Brain microvascular endothelial cell (primary cell): Measurements from ENCODE around the gene ZNF280A.
"Not testable (repeated sequence)": the region's sequence is repeated elsewhere in the genome, so short reads cannot be mapped to it uniquely, and the experiment has no call there.

Experiments used
- DNase-seq: peaks from one replicate; pipeline ENCODE4 v3.0.0-alpha.2; 2020
- H3K27ac ChIP-seq: fragments of 250-450 bp; sonication (Bioruptor Pico); 2 replicates; pipeline ENCODE4 v1.5.1; 2020; ENCODE audit warnings: mild to moderate bottlenecking, moderate library complexity
- H3K27me3 ChIP-seq: fragments of 250-450 bp; sonication (Bioruptor Pico); replicated peaks from 2 replicates; pipeline ENCODE4 v1.5.1; 2020; ENCODE audit warnings: mild to moderate bottlenecking
- H3K36me3 ChIP-seq: fragments of 250-450 bp; sonication (Bioruptor Pico); replicated peaks from 2 replicates; pipeline ENCODE4 v1.5.1; 2020; ENCODE audit warnings: mild to moderate bottlenecking
- H3K4me3 ChIP-seq: 2 replicates; pipeline ENCODE4 v1.5.1; 2011; ENCODE audit warnings: low read depth, mild to moderate bottlenecking, control low read depth, low read length, moderate library complexity
- in situ Hi-C: cut with HindIII; loops from 2 replicates; pipeline ENCODE4 v1.10.0; 2017; ENCODE audit warnings: low sequenced_read_pairs, low pct_ligation_motif_present
- TF ChIP-seq, protein P1 (sequence below): IDR thresholded peaks from 2 replicates; pipeline ENCODE4 v1.5.1; 2011; ENCODE audit warnings: low read depth, mild to moderate bottlenecking, moderate library complexity, low read length, control low read depth, inconsistent platforms; ENCODE audit errors: missing control alignments

Gene ZNF280A

GRCh38 chr22:22506736-22507135 is 13.3 kb downstream of the ZNF280A start:
- Histone ChIP-seq H3K27ac (no peak overlapping the region), H3K27me3 (peaks cover under 1% of the 10 kb centered on the region), H3K36me3 (peaks cover 3% of the 10 kb centered on the region), H3K4me3 (no peak overlapping the region)
- TF ChIP-seq, protein P1, sequence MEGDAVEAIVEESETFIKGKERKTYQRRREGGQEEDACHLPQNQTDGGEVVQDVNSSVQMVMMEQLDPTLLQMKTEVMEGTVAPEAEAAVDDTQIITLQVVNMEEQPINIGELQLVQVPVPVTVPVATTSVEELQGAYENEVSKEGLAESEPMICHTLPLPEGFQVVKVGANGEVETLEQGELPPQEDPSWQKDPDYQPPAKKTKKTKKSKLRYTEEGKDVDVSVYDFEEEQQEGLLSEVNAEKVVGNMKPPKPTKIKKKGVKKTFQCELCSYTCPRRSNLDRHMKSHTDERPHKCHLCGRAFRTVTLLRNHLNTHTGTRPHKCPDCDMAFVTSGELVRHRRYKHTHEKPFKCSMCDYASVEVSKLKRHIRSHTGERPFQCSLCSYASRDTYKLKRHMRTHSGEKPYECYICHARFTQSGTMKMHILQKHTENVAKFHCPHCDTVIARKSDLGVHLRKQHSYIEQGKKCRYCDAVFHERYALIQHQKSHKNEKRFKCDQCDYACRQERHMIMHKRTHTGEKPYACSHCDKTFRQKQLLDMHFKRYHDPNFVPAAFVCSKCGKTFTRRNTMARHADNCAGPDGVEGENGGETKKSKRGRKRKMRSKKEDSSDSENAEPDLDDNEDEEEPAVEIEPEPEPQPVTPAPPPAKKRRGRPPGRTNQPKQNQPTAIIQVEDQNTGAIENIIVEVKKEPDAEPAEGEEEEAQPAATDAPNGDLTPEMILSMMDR = no peak
- in situ Hi-C loops = no loop called here
- no peak for DNase-seq

DNA sequence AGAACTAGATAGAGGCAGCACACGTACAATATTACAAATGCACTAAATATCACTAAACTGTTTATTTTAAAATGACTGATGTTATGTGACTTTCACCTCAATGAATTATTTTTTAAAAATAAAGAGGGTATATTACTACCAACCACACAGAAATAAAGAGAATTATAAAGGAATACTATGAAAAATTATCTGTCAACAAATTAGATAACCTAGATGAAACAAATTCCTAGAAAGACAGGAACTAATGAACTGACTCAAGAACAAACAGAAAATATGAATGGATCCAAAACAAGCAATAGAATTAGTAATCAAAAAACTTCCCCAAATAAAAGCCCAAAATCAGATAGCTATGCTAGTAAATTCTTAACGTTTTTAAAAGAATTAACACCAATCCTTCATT is 21.8 kb downstream of the ZNF280A start:
- DNase-seq = no peak
- H3K27me3 ChIP-seq = no peaks in the 10 kb centered on the region
- in situ Hi-C loops = no loop called here

DNA sequence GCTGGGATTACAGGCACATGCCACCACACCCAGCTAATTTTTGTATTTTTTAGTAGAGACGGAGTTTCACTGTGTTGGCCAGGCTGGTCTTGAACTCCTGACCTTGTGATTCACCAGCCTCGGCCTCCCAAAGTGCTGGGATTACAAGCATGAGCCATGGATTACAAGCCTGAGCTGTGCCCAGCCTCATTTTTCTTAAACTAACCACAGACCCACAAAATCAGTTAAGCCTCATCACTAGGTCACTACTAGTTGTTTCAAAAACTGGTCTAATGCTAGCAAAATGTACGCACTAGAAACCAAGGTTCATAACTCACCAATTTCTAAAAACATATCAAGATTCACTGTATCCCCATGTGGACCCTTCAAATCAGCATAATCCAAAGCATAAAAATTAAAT is 28.5 kb downstream of the ZNF280A start:
- in situ Hi-C loops, H3K27me3 ChIP-seq, H3K4me3 ChIP-seq, H3K27ac ChIP-seq, H3K36me3 ChIP-seq: not testable (repeated sequence)
- peak; percentile 17 for DNase-seq

More for the DNA sequence above, 21.8 kb downstream of the ZNF280A start:
- Histone ChIP-seq H3K36me3 (peaks cover 8% of the 10 kb centered on the region), H3K27ac (no peak overlapping the region), H3K4me3 (no peak overlapping the region)
- TF ChIP-seq, protein P1 = no peak

DNA sequence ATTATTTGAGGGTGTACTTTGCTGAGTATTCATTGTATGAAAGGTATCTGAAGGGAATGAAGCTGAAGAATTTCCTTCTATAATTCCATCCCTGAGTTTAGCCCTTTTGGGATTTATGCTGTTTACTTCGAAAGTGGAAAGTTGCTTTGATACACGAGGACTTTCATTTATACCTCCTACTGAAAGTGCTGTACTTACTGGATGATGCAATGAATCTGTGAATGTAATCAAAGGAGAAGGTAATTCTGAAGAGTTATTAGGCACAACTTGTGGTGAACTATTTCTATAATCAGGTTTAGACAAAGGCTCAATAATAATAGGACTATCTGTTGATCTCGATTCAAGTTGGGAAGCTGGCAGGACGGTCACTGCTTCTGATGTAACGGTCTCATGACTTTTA is 31.3 kb downstream of the ZNF280A start:
- H3K36me3 ChIP-seq = peaks cover 7% of the 10 kb centered on the region
- H3K27ac ChIP-seq = no peak overlapping the region
- no peaks in the 10 kb centered on the region for H3K27me3 ChIP-seq
- H3K4me3 ChIP-seq = no peak overlapping the region
- in situ Hi-C loops = no loop called here
- DNase-seq = no peak
- TF ChIP-seq, protein P1 = no peak

- TF ChIP-seq, protein P1 = no peak
- in situ Hi-C loops = no loop called here
These were observed 32.0 kb downstream of the ZNF280A start for GRCh38 chr22:22487869-22488597.

DNA sequence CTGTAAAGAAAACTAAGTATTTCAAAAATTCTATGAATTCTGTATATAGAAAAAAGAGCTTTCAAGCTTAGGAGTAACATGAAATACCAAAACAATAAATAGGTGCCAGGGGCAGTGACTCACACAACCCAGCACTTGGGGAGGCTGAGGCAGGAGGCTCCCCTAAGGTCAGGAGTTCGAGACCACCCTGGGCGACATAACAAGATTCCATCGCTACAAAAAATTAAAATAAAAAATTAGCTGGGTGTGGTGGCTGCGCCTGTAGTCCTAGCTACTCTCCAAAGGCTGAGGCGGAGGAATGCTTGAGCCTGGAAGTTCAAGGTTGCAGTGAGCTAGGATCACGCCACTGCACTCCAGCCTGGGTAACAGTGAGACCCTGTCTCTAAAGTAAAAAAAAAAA is 33.0 kb downstream of the ZNF280A start:
- Histone ChIP-seq H3K4me3 (no peak overlapping the region), H3K36me3 (peaks cover 2% of the 10 kb centered on the region), H3K27me3 (no peaks in the 10 kb centered on the region), H3K27ac (no peak overlapping the region)
- TF ChIP-seq, protein P1 = no peak
- no peak for DNase-seq
- in situ Hi-C loops = no loop called here

More at GRCh38 chr22:22487869-22488597, 32.0 kb downstream of the ZNF280A start:
- peaks cover 2% of the 10 kb centered on the region for H3K36me3 ChIP-seq
- DNase-seq = no peak
- H3K27ac ChIP-seq = no peak overlapping the region
- H3K27me3 ChIP-seq = no peaks in the 10 kb centered on the region
- no peak overlapping the region for H3K4me3 ChIP-seq
